HCT116 (cell line): ENCODE data around the gene SLC35F3. TPM values are rescaled to one million over a fixed set of nuclear protein-coding genes. Genes with fewer than 3 reads are reported as not detected.

Experiments used
- ATAC-seq: fragments of 200-7000 bp; cut with Tn5 transposase; 2 replicates; pipeline ENCODE4 v1.9.1; 2020; ENCODE audit warnings: mild to moderate bottlenecking, moderate library complexity
- BruUV-seq: library from RNA; stranded (reverse); fragments of 400-500 nt; replicated peaks from 2 replicates; lab custom pipeline; 2021; lab: Mats Ljungman, UMichigan
- CTCF ChIA-PET: fragments of 300-600 bp; sonication (Branson Sonifier 250); formaldehyde crosslinking; loops from one replicate; lab custom pipeline; 2021; ENCODE audit warnings: antibody characterized with exemption; lab: Charles Lee
- POLR2A ChIA-PET: fragments of 300-600, 350-600 bp; sonication (Branson Sonifier 250); formaldehyde crosslinking; loops from one replicate; lab custom pipeline; 2021; ENCODE audit warnings: antibody characterized with exemption; lab: Charles Lee
- RAD21 ChIA-PET, 2 experiments: fragments of 300-600 bp; sonication (Branson Sonifier 250); formaldehyde crosslinking; loops; one replicate each; lab custom pipeline; 2023; ENCODE audit warnings: low total read pairs in 2 of 2; ENCODE audit not compliant: uncharacterized antibody in 2 of 2, unreplicated experiment in 2 of 2, low non-redundant PET in 1 of 2; lab: Charles Lee
- DNase-seq: peaks from one replicate; pipeline ENCODE4 v3.0.0-alpha.2; 2010; ENCODE audit warnings: low read depth, low spot score
- H2AFZ ChIP-seq: fragments of 200-600 bp; shearing (Covaris generic), sonication (generic); 2 replicates; pipeline ENCODE4 v1.6.1; 2017; ENCODE audit warnings: low read depth, mixed run types, mixed read lengths, antibody characterized with exemption, low read length; ENCODE audit not compliant: poor library complexity, severe bottlenecking
- H3K27ac ChIP-seq: 2 replicates; pipeline ENCODE4 v1.5.1; 2012; ENCODE audit warnings: low read depth, low read length
- H3K27me3 ChIP-seq: fragments of 200-600 bp; sonication (generic); 2 replicates; pipeline ENCODE4 v1.6.1; 2016; ENCODE audit warnings: mixed run types, low read length, mixed read lengths; ENCODE audit not compliant: insufficient read depth
- H3K36me3 ChIP-seq, 2 experiments: fragments of 200-500 bp in 1 of 2; fragments of 200-600 bp in 1 of 2; sonication (Bioruptor generic) in 1 of 2; sonication (generic) in 1 of 2; 2 replicates each; pipeline versions ENCODE4 v1.5.1 to v1.6.1; 2014 to 2016; ENCODE audit warnings: low read length in 2 of 2, inconsistent platforms in 1 of 2, mixed read lengths in 1 of 2, mixed run types in 1 of 2; ENCODE audit not compliant: insufficient read depth in 2 of 2, control insufficient read depth in 1 of 2
- H3K4me1 ChIP-seq, 2 experiments: fragments of 200-600 bp in 1 of 2; sonication (generic) in 1 of 2; 2 replicates each; pipeline versions ENCODE4 v1.5.1 to v1.6.1; 2012 to 2017; ENCODE audit warnings: low read length in 2 of 2, inconsistent platforms in 1 of 2, mild to moderate bottlenecking in 1 of 2, mixed read lengths in 1 of 2, mixed run types in 1 of 2, moderate library complexity in 1 of 2; ENCODE audit not compliant: insufficient read depth in 2 of 2, control insufficient read depth in 1 of 2
- H3K4me2 ChIP-seq: fragments of 200-600 bp; sonication (generic); 2 replicates; pipeline ENCODE4 v1.6.1; 2017; ENCODE audit warnings: mixed run types, low read length, mixed read lengths
- H3K4me3 ChIP-seq, 2 experiments: fragments of 200-600 bp in 1 of 2; sonication (generic) in 1 of 2; replicated peaks in 1 of 2; 2 replicates each; pipeline ENCODE4 v1.5.1; 2011 to 2016; ENCODE audit warnings: low read length in 2 of 2, control low read depth in 1 of 2, low read depth in 1 of 2, mild to moderate bottlenecking in 1 of 2, mixed read lengths in 1 of 2, mixed run types in 1 of 2
- H3K79me2 ChIP-seq: fragments of 200-600 bp; sonication (generic); 2 replicates; pipeline ENCODE4 v1.6.1; 2017; ENCODE audit warnings: mild to moderate bottlenecking, mixed run types, low read length, moderate library complexity, mixed read lengths; ENCODE audit not compliant: insufficient read depth
- H3K9ac ChIP-seq: fragments of 200-600 bp; sonication (generic); 2 replicates; pipeline ENCODE4 v1.6.1; 2016; ENCODE audit warnings: low read length, mixed read lengths
- H3K9me2 ChIP-seq: fragments of 200-600 bp; sonication (generic), shearing (Covaris generic); 2 replicates; pipeline ENCODE4 v1.6.1; 2017; ENCODE audit warnings: mixed run types, mild to moderate bottlenecking, moderate library complexity; ENCODE audit not compliant: insufficient read depth
- H3K9me3 ChIP-seq, 2 experiments: fragments of 200-500 bp in 1 of 2; fragments of 200-600 bp in 1 of 2; sonication (Bioruptor generic) in 1 of 2; sonication (generic) in 1 of 2; 2 replicates each; pipeline ENCODE4 v1.6.1; 2014 to 2017; ENCODE audit warnings: low read length in 2 of 2, mixed read lengths in 2 of 2, inconsistent platforms in 1 of 2, low read depth in 1 of 2, mild to moderate bottlenecking in 1 of 2, mixed run types in 1 of 2, moderate library complexity in 1 of 2; ENCODE audit not compliant: control insufficient read depth in 1 of 2, insufficient read depth in 1 of 2
- H4K20me1 ChIP-seq: fragments of 200-600 bp; sonication (generic), shearing (Covaris generic); 2 replicates; pipeline ENCODE4 v1.6.1; 2017; ENCODE audit warnings: mixed run types, mild to moderate bottlenecking, moderate library complexity; ENCODE audit not compliant: insufficient read depth
- POLR2AphosphoS5 ChIP-seq: IDR thresholded peaks from 2 replicates; pipeline ENCODE4 v1.6.1; 2011; ENCODE audit warnings: mild to moderate bottlenecking, low read depth, low read length, moderate library complexity
- RAD21 ChIP-seq: IDR thresholded peaks from 2 replicates; pipeline ENCODE4 v1.6.1; 2012; ENCODE audit warnings: low read depth, mild to moderate bottlenecking
- TCF7L2 ChIP-seq: IDR thresholded peaks from 2 replicates; pipeline ENCODE4 v1.7.0; 2011; ENCODE audit warnings: borderline replicate concordance, inconsistent platforms; ENCODE audit not compliant: insufficient read depth, insufficient read length; ENCODE audit errors: extremely low read depth
- YY1 ChIP-seq: IDR thresholded peaks from 2 replicates; pipeline ENCODE4 v1.6.1; 2011; ENCODE audit warnings: low read length, low read depth, moderate library complexity, mild to moderate bottlenecking; ENCODE audit not compliant: insufficient replicate concordance; ENCODE audit errors: extremely low read depth
- intact Hi-C: fragments of 100-400 bp; cut with micrococcal nuclease; formaldehyde crosslinking; loops from 2 replicates; pipeline ENCODE4 v1.10.0; 2022
- total RNA-seq: library from RNA; stranded (reverse); gene quantifications from one replicate; pipeline ENCODE4 v1.2.1, GENCODE V29; 2021; ENCODE audit not compliant: unreplicated experiment
- TF ChIP-seq, protein P1 (sequence below): IDR thresholded peaks from 2 replicates; pipeline ENCODE4 v1.6.1; 2011; ENCODE audit warnings: mild to moderate bottlenecking, low read length, moderate library complexity; ENCODE audit not compliant: insufficient replicate concordance; ENCODE audit errors: extremely low read depth
- TF ChIP-seq, protein P2 (sequence below), 3 experiments: fragments of 200-600 bp in 1 of 3; sonication (generic) in 1 of 3; IDR thresholded peaks in 2 of 3; conservative IDR thresholded peaks in 1 of 3; 2 replicates each; pipeline ENCODE4 v1.5.1; 2012 to 2017; ENCODE audit warnings: low read depth in 2 of 3, low read length in 2 of 3, antibody characterized with exemption in 1 of 3, borderline replicate concordance in 1 of 3, control low read depth in 1 of 3, mild to moderate bottlenecking in 1 of 3, mixed read lengths in 1 of 3, mixed run types in 1 of 3, moderate library complexity in 1 of 3; ENCODE audit not compliant: insufficient read depth in 1 of 3
- TF ChIP-seq, protein P3 (sequence below): IDR thresholded peaks from 2 replicates; pipeline ENCODE4 v1.6.1; 2012; ENCODE audit warnings: low read depth

Gene SLC35F3
- total RNA-seq, 1 experiment from 2014 or later = 6.4 TPM

DNA sequence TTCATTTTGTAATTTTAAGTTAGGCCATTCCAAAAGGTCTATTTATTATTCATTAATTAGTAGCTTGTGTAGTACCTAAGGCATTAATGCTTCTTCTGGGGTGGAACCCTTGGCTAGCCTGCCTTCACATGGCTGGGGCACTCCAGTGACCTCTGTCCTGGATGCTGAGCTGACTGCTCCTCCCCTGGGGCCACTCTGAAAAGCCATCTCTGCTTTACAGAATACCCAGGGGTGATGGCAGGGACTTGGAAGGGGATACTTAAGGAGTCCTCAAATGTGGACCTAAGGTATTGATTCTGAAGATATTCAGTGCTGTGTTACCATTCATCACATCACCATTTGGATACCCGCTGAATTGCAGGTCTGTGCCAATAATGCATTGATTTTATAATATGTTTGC is 281.0 kb downstream of the SLC35F3 start:
- H3K9me2 ChIP-seq = no peaks in the 10 kb centered on the region
- DNase-seq (no peak), ATAC-seq (peak; percentile 10; the same call in 1 of the 2 replicates)
- H3K79me2 ChIP-seq = no peaks in the 10 kb centered on the region
- H3K4me1 ChIP-seq = peaks cover 20 to 34% of the 10 kb centered on the region in 2 experiments
- no peak for TF ChIP-seq RAD21
- TF ChIP-seq, protein P1, sequence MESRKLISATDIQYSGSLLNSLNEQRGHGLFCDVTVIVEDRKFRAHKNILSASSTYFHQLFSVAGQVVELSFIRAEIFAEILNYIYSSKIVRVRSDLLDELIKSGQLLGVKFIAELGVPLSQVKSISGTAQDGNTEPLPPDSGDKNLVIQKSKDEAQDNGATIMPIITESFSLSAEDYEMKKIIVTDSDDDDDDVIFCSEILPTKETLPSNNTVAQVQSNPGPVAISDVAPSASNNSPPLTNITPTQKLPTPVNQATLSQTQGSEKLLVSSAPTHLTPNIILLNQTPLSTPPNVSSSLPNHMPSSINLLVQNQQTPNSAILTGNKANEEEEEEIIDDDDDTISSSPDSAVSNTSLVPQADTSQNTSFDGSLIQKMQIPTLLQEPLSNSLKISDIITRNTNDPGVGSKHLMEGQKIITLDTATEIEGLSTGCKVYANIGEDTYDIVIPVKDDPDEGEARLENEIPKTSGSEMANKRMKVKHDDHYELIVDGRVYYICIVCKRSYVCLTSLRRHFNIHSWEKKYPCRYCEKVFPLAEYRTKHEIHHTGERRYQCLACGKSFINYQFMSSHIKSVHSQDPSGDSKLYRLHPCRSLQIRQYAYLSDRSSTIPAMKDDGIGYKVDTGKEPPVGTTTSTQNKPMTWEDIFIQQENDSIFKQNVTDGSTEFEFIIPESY = no peak
- TF ChIP-seq YY1 = no peak
- TF ChIP-seq, protein P2, sequence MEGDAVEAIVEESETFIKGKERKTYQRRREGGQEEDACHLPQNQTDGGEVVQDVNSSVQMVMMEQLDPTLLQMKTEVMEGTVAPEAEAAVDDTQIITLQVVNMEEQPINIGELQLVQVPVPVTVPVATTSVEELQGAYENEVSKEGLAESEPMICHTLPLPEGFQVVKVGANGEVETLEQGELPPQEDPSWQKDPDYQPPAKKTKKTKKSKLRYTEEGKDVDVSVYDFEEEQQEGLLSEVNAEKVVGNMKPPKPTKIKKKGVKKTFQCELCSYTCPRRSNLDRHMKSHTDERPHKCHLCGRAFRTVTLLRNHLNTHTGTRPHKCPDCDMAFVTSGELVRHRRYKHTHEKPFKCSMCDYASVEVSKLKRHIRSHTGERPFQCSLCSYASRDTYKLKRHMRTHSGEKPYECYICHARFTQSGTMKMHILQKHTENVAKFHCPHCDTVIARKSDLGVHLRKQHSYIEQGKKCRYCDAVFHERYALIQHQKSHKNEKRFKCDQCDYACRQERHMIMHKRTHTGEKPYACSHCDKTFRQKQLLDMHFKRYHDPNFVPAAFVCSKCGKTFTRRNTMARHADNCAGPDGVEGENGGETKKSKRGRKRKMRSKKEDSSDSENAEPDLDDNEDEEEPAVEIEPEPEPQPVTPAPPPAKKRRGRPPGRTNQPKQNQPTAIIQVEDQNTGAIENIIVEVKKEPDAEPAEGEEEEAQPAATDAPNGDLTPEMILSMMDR (IDR thresholded peaks at IDR 0.05 in 2 of 3, conservative IDR thresholded peaks at IDR 0.05 in 1 of 3; ENCODE audit: borderline replicate concordance in 1 of 3, insufficient read depth in 1 of 3, low read depth in 2 of 3, low read length in 2 of 3) = no peak
- TF ChIP-seq POLR2AphosphoS5 = no peak
- no peak for TF ChIP-seq TCF7L2
- TF ChIP-seq, protein P3, sequence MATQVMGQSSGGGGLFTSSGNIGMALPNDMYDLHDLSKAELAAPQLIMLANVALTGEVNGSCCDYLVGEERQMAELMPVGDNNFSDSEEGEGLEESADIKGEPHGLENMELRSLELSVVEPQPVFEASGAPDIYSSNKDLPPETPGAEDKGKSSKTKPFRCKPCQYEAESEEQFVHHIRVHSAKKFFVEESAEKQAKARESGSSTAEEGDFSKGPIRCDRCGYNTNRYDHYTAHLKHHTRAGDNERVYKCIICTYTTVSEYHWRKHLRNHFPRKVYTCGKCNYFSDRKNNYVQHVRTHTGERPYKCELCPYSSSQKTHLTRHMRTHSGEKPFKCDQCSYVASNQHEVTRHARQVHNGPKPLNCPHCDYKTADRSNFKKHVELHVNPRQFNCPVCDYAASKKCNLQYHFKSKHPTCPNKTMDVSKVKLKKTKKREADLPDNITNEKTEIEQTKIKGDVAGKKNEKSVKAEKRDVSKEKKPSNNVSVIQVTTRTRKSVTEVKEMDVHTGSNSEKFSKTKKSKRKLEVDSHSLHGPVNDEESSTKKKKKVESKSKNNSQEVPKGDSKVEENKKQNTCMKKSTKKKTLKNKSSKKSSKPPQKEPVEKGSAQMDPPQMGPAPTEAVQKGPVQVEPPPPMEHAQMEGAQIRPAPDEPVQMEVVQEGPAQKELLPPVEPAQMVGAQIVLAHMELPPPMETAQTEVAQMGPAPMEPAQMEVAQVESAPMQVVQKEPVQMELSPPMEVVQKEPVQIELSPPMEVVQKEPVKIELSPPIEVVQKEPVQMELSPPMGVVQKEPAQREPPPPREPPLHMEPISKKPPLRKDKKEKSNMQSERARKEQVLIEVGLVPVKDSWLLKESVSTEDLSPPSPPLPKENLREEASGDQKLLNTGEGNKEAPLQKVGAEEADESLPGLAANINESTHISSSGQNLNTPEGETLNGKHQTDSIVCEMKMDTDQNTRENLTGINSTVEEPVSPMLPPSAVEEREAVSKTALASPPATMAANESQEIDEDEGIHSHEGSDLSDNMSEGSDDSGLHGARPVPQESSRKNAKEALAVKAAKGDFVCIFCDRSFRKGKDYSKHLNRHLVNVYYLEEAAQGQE = no peak
- H3K27ac ChIP-seq = no peak overlapping the region
- RAD21 ChIA-PET = no interaction called here
- H3K9me3 ChIP-seq = no peaks in the 10 kb centered on the region
- H3K9ac ChIP-seq = no peak overlapping the region
- no peaks in the 10 kb centered on the region for H3K36me3 ChIP-seq
- peak overlapping the region; percentile 62 for H3K4me2 ChIP-seq
- intact Hi-C loops = no loop called here
- H3K4me3 ChIP-seq = no peak overlapping the region
- H2AFZ ChIP-seq = no peak overlapping the region
- POLR2A ChIA-PET = no interaction called here
- no peaks in the 10 kb centered on the region for H3K27me3 ChIP-seq
- BruUV-seq = no TSS peak
- CTCF ChIA-PET = no interaction called here
- peaks cover 6% of the 10 kb centered on the region; the same call in 1 of the 2 replicates for H4K20me1 ChIP-seq
